Measurements from ENCODE around the gene SH3BGRL3. TPM values are rescaled to one million over a fixed set of nuclear protein-coding genes. Genes with fewer than 3 reads are reported as not detected.
"Not testable (repeated sequence)": the region's sequence is repeated elsewhere in the genome, so short reads cannot be mapped to it uniquely, and the experiment has no call there.

The SH3BGRL3 gene
- total and polyA plus RNA-seq, 2 donors = 43.3 to 261 TPM

DNA sequence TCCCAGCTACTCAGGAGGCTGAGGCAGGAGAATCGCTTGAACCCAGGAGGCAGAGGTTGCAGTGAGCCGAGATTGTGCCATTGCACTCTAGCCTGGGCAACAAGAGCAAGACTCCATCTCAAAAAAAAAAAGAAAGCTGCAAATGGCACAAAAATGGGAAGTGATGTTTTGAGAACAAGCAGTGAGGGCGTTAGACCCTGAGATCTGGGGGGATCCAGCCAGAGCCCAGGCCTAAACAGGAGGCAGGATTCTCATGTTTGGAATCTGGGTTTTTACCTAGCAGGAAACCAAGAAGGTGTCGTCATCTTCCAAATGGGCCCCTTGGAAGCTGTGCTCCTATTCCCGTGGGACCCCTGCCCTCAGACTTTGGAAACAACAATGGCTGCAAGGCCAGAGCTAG, 12.8 kb downstream of the SH3BGRL3 start:
- Histone ChIP-seq H3K9me3 (ENCODE audit: control insufficient read depth in 2 of 2, insufficient read depth in 1 of 2, low read length in 1 of 2) (peaks cover 0 to 18% of the 10 kb centered on the region in 2 donors), H3K4me1 (ENCODE audit: control insufficient read depth in 2 of 2, insufficient read depth in 2 of 2, low read length in 2 of 2) (peaks cover 45 to 53% of the 10 kb centered on the region in 2 donors), H3K36me3 (ENCODE audit: control insufficient read depth in 2 of 2, insufficient read depth in 2 of 2, low read length in 1 of 2) (peaks cover 14 to 40% of the 10 kb centered on the region in 2 donors)
- whole genome bisulfite sequencing = 95% methylated on average over 5 of the region's 5 CpGs
- not testable (repeated sequence) for H3K27ac ChIP-seq (ENCODE audit: low read depth in 1 of 2, low read length in 1 of 2); H3K4me3 ChIP-seq (ENCODE audit: low read length in 2 of 2); DNase-seq (ENCODE audit: low read depth in 6 of 9, low spot score in 9 of 9); H3K27me3 ChIP-seq (ENCODE audit: control insufficient read depth in 2 of 2, insufficient read depth in 1 of 2, low read length in 1 of 2)

GRCh38 chr1:26293911-26294463, 14.1 kb downstream of the SH3BGRL3 start:
- WGBS = 88% methylated on average over 11 of the region's 11 CpGs

DNA sequence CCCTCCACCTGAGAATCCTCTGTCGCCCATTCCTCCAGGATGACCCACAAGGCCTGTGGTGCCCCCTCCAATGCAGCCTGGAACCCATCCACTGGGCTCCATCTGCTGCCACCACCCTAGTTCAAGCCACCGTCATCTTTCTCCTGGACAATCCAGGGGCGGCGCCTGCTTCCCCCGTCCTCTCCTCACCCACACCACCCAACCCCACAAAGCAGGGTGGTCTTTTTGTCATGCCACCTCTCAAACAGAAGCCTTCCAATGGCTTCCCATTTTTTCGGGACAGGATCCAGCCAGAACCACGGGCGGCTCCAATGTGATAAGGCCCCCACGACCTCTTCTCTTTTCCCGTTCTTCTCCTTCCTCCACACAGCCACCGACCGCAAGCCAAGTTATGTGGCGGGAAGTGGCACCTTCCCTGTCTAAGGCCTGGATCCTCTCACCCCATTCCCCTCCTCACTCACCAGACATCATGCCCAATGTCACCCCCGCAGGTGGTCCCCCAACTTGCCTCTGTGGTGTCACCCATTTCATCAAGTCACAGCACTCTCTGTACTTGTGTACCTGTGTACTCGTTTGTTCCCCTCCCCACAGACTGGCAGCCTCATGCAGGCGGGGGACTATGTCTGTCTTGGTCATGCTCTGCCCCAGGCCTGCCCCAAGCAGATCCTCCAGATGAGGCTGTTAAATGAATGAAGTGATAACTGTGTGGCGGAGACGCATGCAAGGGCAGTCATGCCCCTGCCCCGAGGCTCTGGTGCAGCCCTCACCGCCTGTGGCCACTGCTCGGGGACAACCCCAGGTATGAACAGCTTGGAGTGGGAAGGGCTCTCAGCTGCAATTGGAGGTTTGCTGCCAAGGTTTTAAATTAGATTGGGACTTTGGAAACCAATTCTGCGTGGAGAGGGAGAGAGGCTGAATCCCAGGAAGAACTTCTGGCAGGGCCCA, 15.6 kb downstream of the SH3BGRL3 start:
- no peaks in the 10 kb centered on the region for H3K27me3 ChIP-seq (ENCODE audit: control insufficient read depth in 2 of 2, insufficient read depth in 1 of 2, low read length in 1 of 2)
- peaks cover 18 to 39% of the 10 kb centered on the region in 2 donors for H3K4me1 ChIP-seq (ENCODE audit: control insufficient read depth in 2 of 2, insufficient read depth in 2 of 2, low read length in 2 of 2)
- peaks cover 16 to 40% of the 10 kb centered on the region in 2 donors for H3K36me3 ChIP-seq (ENCODE audit: control insufficient read depth in 2 of 2, insufficient read depth in 2 of 2, low read length in 1 of 2)
- peaks cover 0 to 13% of the 10 kb centered on the region in 2 donors for H3K9me3 ChIP-seq (ENCODE audit: control insufficient read depth in 2 of 2, insufficient read depth in 1 of 2, low read length in 1 of 2)
- H3K27ac ChIP-seq (ENCODE audit: low read depth in 1 of 2, low read length in 1 of 2) = no peak overlapping the region
- 93% methylated on average over 22 of the region's 22 CpGs for WGBS
- no peak overlapping the region for H3K4me3 ChIP-seq (ENCODE audit: low read length in 2 of 2)
- DNase-seq (ENCODE audit: low read depth in 6 of 9, low spot score in 9 of 9) = no peak

More at GRCh38 chr1:26293911-26294463, 14.1 kb downstream of the SH3BGRL3 start:
- no peak for DNase-seq (ENCODE audit: low read depth in 6 of 9, low spot score in 9 of 9)
- Histone ChIP-seq H3K27ac (ENCODE audit: low read depth in 1 of 2, low read length in 1 of 2) (no peak overlapping the region), H3K9me3 (ENCODE audit: control insufficient read depth in 2 of 2, insufficient read depth in 1 of 2, low read length in 1 of 2) (peaks cover 0 to 18% of the 10 kb centered on the region in 2 donors), H3K27me3 (ENCODE audit: control insufficient read depth in 2 of 2, insufficient read depth in 1 of 2, low read length in 1 of 2) (no peaks in the 10 kb centered on the region), H3K4me3 (ENCODE audit: low read length in 2 of 2) (no peak overlapping the region), H3K4me1 (ENCODE audit: control insufficient read depth in 2 of 2, insufficient read depth in 2 of 2, low read length in 2 of 2) (peaks cover 33 to 40% of the 10 kb centered on the region in 2 donors), H3K36me3 (ENCODE audit: control insufficient read depth in 2 of 2, insufficient read depth in 2 of 2, low read length in 1 of 2) (peaks cover 16 to 40% of the 10 kb centered on the region in 2 donors)

DNA sequence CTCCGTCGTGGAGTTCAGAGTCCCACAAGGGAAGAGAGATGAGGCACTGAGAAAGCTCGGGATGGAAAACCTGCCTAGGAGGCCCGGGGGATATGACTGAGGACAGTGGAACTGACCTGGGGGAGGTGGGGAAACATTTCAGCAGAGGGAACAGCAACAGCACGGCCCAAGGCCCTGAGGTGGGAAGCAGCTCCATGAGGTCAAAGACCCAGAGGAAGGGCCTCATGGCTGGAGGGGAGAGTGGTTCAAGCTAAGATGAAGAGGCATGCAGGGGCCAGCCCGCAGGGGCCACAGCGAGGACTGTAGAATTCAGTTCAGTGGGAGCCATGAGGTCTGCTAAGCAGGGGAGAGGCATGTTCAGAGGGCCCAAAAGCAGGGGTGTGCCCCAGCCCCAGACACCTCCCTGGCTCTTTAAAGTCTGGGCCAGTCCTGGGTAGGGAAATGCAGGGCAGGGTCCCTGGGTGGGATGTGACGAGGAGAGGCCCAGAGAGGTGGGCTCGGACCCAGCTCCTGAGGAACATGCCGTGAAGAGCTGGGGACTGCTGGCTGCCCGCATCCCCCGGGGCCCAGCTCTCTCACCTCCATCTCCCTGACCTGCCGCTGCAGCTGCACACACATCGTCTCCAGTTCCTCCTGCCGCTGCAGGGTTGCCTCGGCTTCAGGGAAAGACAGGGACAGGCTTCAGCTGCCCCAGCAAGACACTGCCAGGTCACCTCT, 16.6 kb downstream of the SH3BGRL3 start:
- Histone ChIP-seq H3K36me3 (ENCODE audit: control insufficient read depth in 2 of 2, insufficient read depth in 2 of 2, low read length in 1 of 2) (peaks cover 19 to 42% of the 10 kb centered on the region in 2 donors), H3K27me3 (ENCODE audit: control insufficient read depth in 2 of 2, insufficient read depth in 1 of 2, low read length in 1 of 2) (no peaks in the 10 kb centered on the region), H3K4me3 (ENCODE audit: low read length in 2 of 2) (no peak overlapping the region), H3K4me1 (ENCODE audit: control insufficient read depth in 2 of 2, insufficient read depth in 2 of 2, low read length in 2 of 2) (peaks cover 8 to 31% of the 10 kb centered on the region in 2 donors), H3K27ac (ENCODE audit: low read depth in 1 of 2, low read length in 1 of 2) (no peak overlapping the region), H3K9me3 (ENCODE audit: control insufficient read depth in 2 of 2, insufficient read depth in 1 of 2, low read length in 1 of 2) (peaks cover 0 to 7% of the 10 kb centered on the region in 2 donors)
- no peak for DNase-seq (ENCODE audit: low read depth in 6 of 9, low spot score in 9 of 9)
- 91% methylated on average over 16 of the region's 16 CpGs for WGBS

DNA sequence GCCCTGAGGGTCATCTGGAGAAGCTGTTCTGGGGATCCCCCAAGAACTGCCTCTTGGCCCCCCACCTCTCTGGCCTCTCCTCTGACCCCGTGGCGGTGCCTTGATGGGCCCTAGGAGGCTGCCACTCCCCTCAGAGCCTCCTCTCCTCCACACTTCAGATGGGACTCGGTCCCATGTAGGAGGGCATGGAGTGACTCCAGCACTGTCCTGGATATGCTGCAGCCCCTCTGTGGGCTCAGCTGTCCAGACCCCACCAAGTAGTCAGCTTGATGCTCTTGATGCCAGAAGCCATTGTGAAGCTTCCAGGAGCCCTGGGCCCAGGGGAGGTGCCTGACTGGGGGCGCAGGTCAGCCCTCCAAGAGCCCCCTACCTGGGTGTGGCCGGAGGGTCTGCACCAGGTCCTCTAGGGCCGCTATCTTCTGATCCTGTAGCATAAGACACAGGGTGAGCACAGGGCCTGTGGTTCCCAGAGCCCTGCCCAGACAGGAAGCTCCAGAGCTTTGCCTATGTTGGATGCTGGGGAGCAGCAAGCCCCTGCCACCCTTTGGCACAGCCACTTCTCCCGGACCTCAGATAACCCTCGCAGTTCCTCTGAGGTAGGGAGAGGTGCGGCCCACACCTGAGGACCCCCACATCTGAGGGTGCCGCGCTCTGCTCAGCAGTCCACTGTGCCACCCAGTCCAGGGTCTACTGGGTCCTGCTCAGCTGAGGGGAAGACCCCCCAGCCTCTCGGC, 17.3 kb downstream of the SH3BGRL3 start:
- H3K36me3 ChIP-seq (ENCODE audit: control insufficient read depth in 2 of 2, insufficient read depth in 2 of 2, low read length in 1 of 2) = peaks cover 19 to 39% of the 10 kb centered on the region in 2 donors
- no peak overlapping the region for H3K27ac ChIP-seq (ENCODE audit: low read depth in 1 of 2, low read length in 1 of 2)
- WGBS = 97% methylated on average over 12 of the region's 12 CpGs
- peaks cover under 1 to 27% of the 10 kb centered on the region in 2 donors for H3K4me1 ChIP-seq (ENCODE audit: control insufficient read depth in 2 of 2, insufficient read depth in 2 of 2, low read length in 2 of 2)
- H3K4me3 ChIP-seq (ENCODE audit: low read length in 2 of 2) = no peak overlapping the region
- no peak for DNase-seq (ENCODE audit: low read depth in 6 of 9, low spot score in 9 of 9)
- H3K27me3 ChIP-seq (ENCODE audit: control insufficient read depth in 2 of 2, insufficient read depth in 1 of 2, low read length in 1 of 2) = no peaks in the 10 kb centered on the region
- H3K9me3 ChIP-seq (ENCODE audit: control insufficient read depth in 2 of 2, insufficient read depth in 1 of 2, low read length in 1 of 2) = no peaks in the 10 kb centered on the region

GRCh38 chr1:26297791-26298124, 17.9 kb downstream of the SH3BGRL3 start:
- Histone ChIP-seq H3K27me3 (ENCODE audit: control insufficient read depth in 2 of 2, insufficient read depth in 1 of 2, low read length in 1 of 2) (no peaks in the 10 kb centered on the region), H3K4me1 (ENCODE audit: control insufficient read depth in 2 of 2, insufficient read depth in 2 of 2, low read length in 2 of 2) (peaks cover 0 to 28% of the 10 kb centered on the region in 2 donors), H3K36me3 (ENCODE audit: control insufficient read depth in 2 of 2, insufficient read depth in 2 of 2, low read length in 1 of 2) (peaks cover 19 to 39% of the 10 kb centered on the region in 2 donors), H3K9me3 (ENCODE audit: control insufficient read depth in 2 of 2, insufficient read depth in 1 of 2, low read length in 1 of 2) (no peaks in the 10 kb centered on the region), H3K27ac (ENCODE audit: low read depth in 1 of 2, low read length in 1 of 2) (no peak overlapping the region), H3K4me3 (ENCODE audit: low read length in 2 of 2) (no peak overlapping the region)
- no peak for DNase-seq (ENCODE audit: low read depth in 6 of 9, low spot score in 9 of 9)
- 82% methylated on average over 6 of the region's 6 CpGs for WGBS

GRCh38 chr1:26300578-26301275, 20.8 kb downstream of the SH3BGRL3 start:
- Histone ChIP-seq H3K36me3 (ENCODE audit: control insufficient read depth in 2 of 2, insufficient read depth in 2 of 2, low read length in 1 of 2) (peaks cover 14 to 25% of the 10 kb centered on the region in 2 donors), H3K4me3 (ENCODE audit: low read length in 2 of 2) (no peak overlapping the region), H3K9me3 (ENCODE audit: control insufficient read depth in 2 of 2, insufficient read depth in 1 of 2, low read length in 1 of 2) (no peaks in the 10 kb centered on the region), H3K27ac (ENCODE audit: low read depth in 1 of 2, low read length in 1 of 2) (no peak overlapping the region), H3K27me3 (ENCODE audit: control insufficient read depth in 2 of 2, insufficient read depth in 1 of 2, low read length in 1 of 2) (no peaks in the 10 kb centered on the region), H3K4me1 (ENCODE audit: control insufficient read depth in 2 of 2, insufficient read depth in 2 of 2, low read length in 2 of 2) (peaks cover 2 to 45% of the 10 kb centered on the region in 2 donors)
- no peak for DNase-seq (ENCODE audit: low read depth in 6 of 9, low spot score in 9 of 9)
- WGBS = 96% methylated on average over 11 of the region's 11 CpGs

- Histone ChIP-seq H3K27me3 (ENCODE audit: control insufficient read depth in 2 of 2, insufficient read depth in 1 of 2, low read length in 1 of 2) (no peaks in the 10 kb centered on the region), H3K36me3 (ENCODE audit: control insufficient read depth in 2 of 2, insufficient read depth in 2 of 2, low read length in 1 of 2) (peaks cover 3 to 7% of the 10 kb centered on the region in 2 donors), H3K9me3 (ENCODE audit: control insufficient read depth in 2 of 2, insufficient read depth in 1 of 2, low read length in 1 of 2) (no peaks in the 10 kb centered on the region), H3K4me3 (ENCODE audit: low read length in 2 of 2) (no peak overlapping the region), H3K27ac (ENCODE audit: low read depth in 1 of 2, low read length in 1 of 2) (peak overlapping the region in 1 of 2 donors; percentile 11), H3K4me1 (ENCODE audit: control insufficient read depth in 2 of 2, insufficient read depth in 2 of 2, low read length in 2 of 2) (peaks cover 14 to 62% of the 10 kb centered on the region in 2 donors)
- DNase-seq (ENCODE audit: low read depth in 6 of 9, low spot score in 9 of 9) = no peak
- WGBS = 83% methylated on average over 8 of the region's 8 CpGs
Measured at GRCh38 chr1:26302733-26303405, 23.0 kb downstream of the SH3BGRL3 start.

All from thymus (tissue), 11 donors.